Middle frontal gyrus (tissue), 1 donor: Measurements from ENCODE around the gene INSM2.

Experiments used
- DNase-seq: peaks from one replicate; pipeline ENCODE4 v3.0.0-alpha.2; 2015; ENCODE audit warnings: low spot score; ENCODE audit errors: extremely low spot score

INSM2 gene

GRCh38 chr14:35533357-35534207, at the start of gene INSM2:
TSS of gene INSM2 (plus strand) at chr14:35534164. CDS start at chr14:35534253, 89 bp downstream.
- DNase-seq, result peak; percentile 26

GRCh38 chr14:35492569-35493014, 41.4 kb upstream of the INSM2 start:
- DNase-seq, result no peak

- DNase-seq, result no peak
Measured at GRCh38 chr14:35495278-35495677, 38.7 kb upstream of the INSM2 start.

- DNase-seq, result no peak
Measured at GRCh38 chr14:35499180-35499579, 34.8 kb upstream of the INSM2 start.

- DNase-seq, result no peak
Measured at GRCh38 chr14:35503646-35504045, 30.3 kb upstream of the INSM2 start.

- no peak for DNase-seq
Measured at GRCh38 chr14:35504260-35504659, 29.7 kb upstream of the INSM2 start.

GRCh38 chr14:35506461-35506860, 27.5 kb upstream of the INSM2 start:
- DNase-seq, result no peak

GRCh38 chr14:35506927-35507326, 27.0 kb upstream of the INSM2 start:
- DNase-seq, result no peak

- no peak for DNase-seq
Measured at GRCh38 chr14:35509846-35510245, 24.1 kb upstream of the INSM2 start.

- no peak for DNase-seq
Measured at GRCh38 chr14:35512765-35513164, 21.2 kb upstream of the INSM2 start.

GRCh38 chr14:35515916-35516315, 18.0 kb upstream of the INSM2 start:
- DNase-seq, result no peak

- DNase-seq, result no peak
Measured at GRCh38 chr14:35519986-35520385, 14.0 kb upstream of the INSM2 start.

GRCh38 chr14:35525695-35526094, 8.3 kb upstream of the INSM2 start:
- no peak for DNase-seq

GRCh38 chr14:35526962-35527361, 7.0 kb upstream of the INSM2 start:
- no peak for DNase-seq

GRCh38 chr14:35531960-35532747, 1.8 kb upstream of the INSM2 start:
- DNase-seq, result no peak

GRCh38 chr14:35532783-35533356, 1.1 kb upstream of the INSM2 start:
- DNase-seq, result no peak

- no peak for DNase-seq
Measured at GRCh38 chr14:35534208-35534872, 376 bp downstream of the INSM2 start.

GRCh38 chr14:35534873-35535482, 1.0 kb downstream of the INSM2 start:
- no peak for DNase-seq

- DNase-seq, result no peak
Measured at GRCh38 chr14:35535483-35536112, 1.6 kb downstream of the INSM2 start.

- no peak for DNase-seq
Measured at GRCh38 chr14:35539969-35540368, 6.0 kb downstream of the INSM2 start.

- DNase-seq, result no peak
Measured at GRCh38 chr14:35543006-35543405, 9.0 kb downstream of the INSM2 start.
